B cell (primary cell): ENCODE measurements around the gene MIER3.

Experiments
- CTCF ChIP-seq: fragments of 200-600 bp; IDR thresholded peaks from one replicate; pipeline ENCODE4 v1.8.0; 2022; ENCODE audit warnings: antibody characterized with exemption, mild to moderate bottlenecking
- EZH2 ChIP-seq: IDR thresholded peaks from 2 replicates; pipeline ENCODE4 v1.6.1; 2012; ENCODE audit warnings: borderline replicate concordance, low read depth, mild to moderate bottlenecking, moderate library complexity, low read length; ENCODE audit not compliant: insufficient read depth, poor library complexity, severe bottlenecking

- TF ChIP-seq CTCF, result no peak
- no peak for TF ChIP-seq EZH2
These were observed 11.3 kb upstream of the MIER3 start for GRCh38 chr5:56963246-56963645.
